GM12872 (cell line): ENCODE measurements around the gene AOX1.

Source experiments
- CTCF ChIP-seq: IDR thresholded peaks from 3 replicates; pipeline ENCODE4 v1.5.1; 2011; ENCODE audit warnings: low read depth, mild to moderate bottlenecking, low read length, moderate library complexity; ENCODE audit not compliant: insufficient read depth

The AOX1 gene

GRCh38 chr2:200687922-200688920 lies 102.4 kb downstream of the AOX1 start:
- TF ChIP-seq CTCF, result no peak

GRCh38 chr2:200689115-200689514 lies 103.3 kb downstream of the AOX1 start:
- TF ChIP-seq CTCF, result no peak

GRCh38 chr2:200693836-200694470 lies 108.1 kb downstream of the AOX1 start:
- no peak for TF ChIP-seq CTCF

- no peak for TF ChIP-seq CTCF
Measured at GRCh38 chr2:200695191-200695590, 109.4 kb downstream of the AOX1 start.

GRCh38 chr2:200695601-200696000 lies 109.8 kb downstream of the AOX1 start:
- no peak for TF ChIP-seq CTCF

- TF ChIP-seq CTCF, result no peak
Measured at GRCh38 chr2:200698217-200698616, 112.4 kb downstream of the AOX1 start.

- no peak for TF ChIP-seq CTCF
Measured at GRCh38 chr2:200699310-200699709, 113.5 kb downstream of the AOX1 start.
